OCI-LY1 (cell line): Measurements from ENCODE around the gene GSX2.

Experiments
- H2AFZ ChIP-seq: fragments of 200-600 bp; sonication (generic), shearing (Covaris generic); 2 replicates; pipeline ENCODE4 v1.6.0; 2014; ENCODE audit warnings: antibody characterized with exemption, mild to moderate bottlenecking, low read length
- H3F3A ChIP-seq: fragments of 200-600 bp; sonication (generic), shearing (Covaris generic); 2 replicates; pipeline ENCODE4 v1.6.0; 2014; ENCODE audit warnings: mild to moderate bottlenecking, antibody characterized with exemption, low read length, moderate library complexity; ENCODE audit not compliant: insufficient read depth
- H3K27ac ChIP-seq: fragments of 200-600 bp; sonication (generic); 2 replicates; pipeline ENCODE4 v1.5.1; 2014; ENCODE audit warnings: low read length, mixed run types, mild to moderate bottlenecking, low read depth; ENCODE audit not compliant: poor library complexity, severe bottlenecking
- H3K27me3 ChIP-seq: fragments of 200-600 bp; sonication (generic); 2 replicates; pipeline ENCODE4 v1.6.0; 2014; ENCODE audit warnings: antibody characterized with exemption, mild to moderate bottlenecking, low read length, moderate library complexity; ENCODE audit not compliant: insufficient read depth
- H3K36me3 ChIP-seq: fragments of 200-600 bp; sonication (generic); 2 replicates; pipeline ENCODE4 v1.6.1; 2014; ENCODE audit warnings: mild to moderate bottlenecking, antibody characterized with exemption, low read length, moderate library complexity, mixed read lengths; ENCODE audit not compliant: insufficient read depth
- H3K4me1 ChIP-seq: fragments of 200-600 bp; sonication (generic); 2 replicates; pipeline ENCODE4 v1.5.1; 2014; ENCODE audit warnings: mild to moderate bottlenecking, low read length, moderate library complexity; ENCODE audit not compliant: insufficient read depth, severe bottlenecking
- H3K4me2 ChIP-seq: fragments of 200-600 bp; sonication (generic), shearing (Covaris generic); 2 replicates; pipeline ENCODE4 v1.6.1; 2014; ENCODE audit warnings: low read length
- H3K4me3 ChIP-seq: fragments of 200-600 bp; sonication (generic); 2 replicates; pipeline ENCODE4 v1.5.1; 2014; ENCODE audit warnings: low read length, low read depth, mild to moderate bottlenecking, mixed read lengths; ENCODE audit not compliant: poor library complexity, severe bottlenecking
- H3K79me2 ChIP-seq: fragments of 200-600 bp; shearing (Covaris generic); 2 replicates; pipeline ENCODE4 v1.6.1; 2016; ENCODE audit warnings: mixed run types, low read length, mixed read lengths; ENCODE audit not compliant: insufficient read depth
- H3K9ac ChIP-seq: fragments of 200-600 bp; sonication (generic), shearing (Covaris generic); 2 replicates; pipeline ENCODE4 v1.6.1; 2014; ENCODE audit warnings: mild to moderate bottlenecking, low read length, mixed read lengths
- H3K9me2 ChIP-seq: fragments of 200-600 bp; sonication (generic), shearing (Covaris generic); 2 replicates; pipeline ENCODE4 v1.6.1; 2014; ENCODE audit warnings: low read depth, mild to moderate bottlenecking, low read length, mixed read lengths
- H3K9me3 ChIP-seq: fragments of 200-600 bp; shearing (Covaris generic); 2 replicates; pipeline ENCODE4 v1.6.1; 2014; ENCODE audit warnings: low read length, mixed read lengths
- H4K20me1 ChIP-seq: fragments of 200-600 bp; sonication (generic), shearing (Covaris generic); 2 replicates; pipeline ENCODE4 v1.6.0; 2016; ENCODE audit warnings: mild to moderate bottlenecking, low read length; ENCODE audit not compliant: insufficient read depth
- CTCF ChIP-seq: fragments of 200-600 bp; sonication (generic), shearing (Covaris generic); IDR thresholded peaks from 2 replicates; pipeline ENCODE4 v1.5.1; 2017; ENCODE audit warnings: mild to moderate bottlenecking, antibody characterized with exemption, low read length, moderate library complexity, mixed read lengths
- EZH2 ChIP-seq: fragments of 200-600 bp; sonication (generic), shearing (Covaris generic); IDR thresholded peaks from 2 replicates; pipeline ENCODE4 v1.8.0; 2017; ENCODE audit warnings: borderline replicate concordance, mixed run types, mild to moderate bottlenecking, antibody characterized with exemption, low read length, moderate library complexity, mixed read lengths

GSX2 gene

GRCh38 chr4:54092405-54093323 lies 7.3 kb upstream of the GSX2 start:
- Histone ChIP-seq H2AFZ (no peak overlapping the region), H3K9me2 (no peaks in the 10 kb centered on the region), H3K4me3 (peak overlapping the region; percentile 60), H3K9ac (peak overlapping the region; percentile 53; the same call in 1 of the 2 replicates), H3K27ac (no peak overlapping the region), H3K36me3 (no peaks in the 10 kb centered on the region), H3K9me3 (no peaks in the 10 kb centered on the region), H3K27me3 (no peaks in the 10 kb centered on the region), H4K20me1 (no peaks in the 10 kb centered on the region), H3K4me1 (peaks cover 32% of the 10 kb centered on the region), H3K4me2 (peak overlapping the region; percentile 87), H3F3A (no peaks in the 10 kb centered on the region), H3K79me2 (no peaks in the 10 kb centered on the region)
- TF ChIP-seq CTCF (no peak), EZH2 (no peak)

- no peaks in the 10 kb centered on the region for H3K9me2 ChIP-seq
- H3K9me3 ChIP-seq = no peaks in the 10 kb centered on the region
- H4K20me1 ChIP-seq = no peaks in the 10 kb centered on the region
- no peak overlapping the region for H3K4me3 ChIP-seq
- peaks cover 32% of the 10 kb centered on the region for H3K4me1 ChIP-seq
- H3K27me3 ChIP-seq = no peaks in the 10 kb centered on the region
- H3F3A ChIP-seq = no peaks in the 10 kb centered on the region
- peak overlapping the region; percentile 87; the same call in 1 of the 2 replicates for H3K4me2 ChIP-seq
- no peak overlapping the region for H2AFZ ChIP-seq
- H3K27ac ChIP-seq = no peak overlapping the region
- no peaks in the 10 kb centered on the region for H3K36me3 ChIP-seq
- no peak overlapping the region for H3K9ac ChIP-seq
- TF ChIP-seq CTCF (no peak), EZH2 (no peak)
- no peaks in the 10 kb centered on the region for H3K79me2 ChIP-seq
These were observed 6.4 kb upstream of the GSX2 start for GRCh38 chr4:54093324-54094240.

GRCh38 chr4:54094451-54094850 lies 5.5 kb upstream of the GSX2 start:
- H3K36me3 ChIP-seq = no peaks in the 10 kb centered on the region
- no peaks in the 10 kb centered on the region for H3K9me2 ChIP-seq
- H3K27me3 ChIP-seq = no peaks in the 10 kb centered on the region
- no peak overlapping the region for H3K9ac ChIP-seq
- no peak for TF ChIP-seq CTCF
- no peak for TF ChIP-seq EZH2
- no peaks in the 10 kb centered on the region for H3K9me3 ChIP-seq
- H3K79me2 ChIP-seq = no peaks in the 10 kb centered on the region
- H3K27ac ChIP-seq = no peak overlapping the region
- H4K20me1 ChIP-seq = no peaks in the 10 kb centered on the region
- peaks cover 36% of the 10 kb centered on the region for H3K4me1 ChIP-seq
- no peaks in the 10 kb centered on the region for H3F3A ChIP-seq
- no peak overlapping the region for H3K4me2 ChIP-seq
- no peak overlapping the region for H3K4me3 ChIP-seq
- H2AFZ ChIP-seq = no peak overlapping the region
